SK-N-SH treated with all-trans-retinoic acid at 6 μM for 48 hours (cell line): ENCODE measurements around the gene IQCK.

Experiments used
- ATAC-seq: fragments of 200-7000 bp; cut with Tn5 transposase; 3 replicates; pipeline ENCODE4 v1.9.1; 2020; ENCODE audit warnings: mild to moderate bottlenecking, moderate library complexity
- ARNTL ChIP-seq: fragments of 450-650 bp; formaldehyde crosslinking; IDR thresholded peaks from 2 replicates; pipeline ENCODE4 v1.5.0; 2020; ENCODE audit warnings: low read depth, mild to moderate bottlenecking, moderate library complexity, borderline replicate concordance
- BACH2 ChIP-seq: fragments of 250-450 bp; sonication (Bioruptor Pico); IDR thresholded peaks from 2 replicates; pipeline ENCODE4 v1.9.0; 2021; ENCODE audit warnings: mild to moderate bottlenecking, borderline replicate concordance
- GLIS3 ChIP-seq: fragments of 250-450 bp; sonication (Bioruptor Pico); IDR thresholded peaks from 2 replicates; pipeline ENCODE4 v1.5.0; 2020; ENCODE audit warnings: mild to moderate bottlenecking, moderate library complexity
- ISL1 ChIP-seq: fragments of 250-450 bp; sonication (Bioruptor Pico); IDR thresholded peaks from 2 replicates; pipeline ENCODE4 v2.1.2; 2022; ENCODE audit warnings: mild to moderate bottlenecking, moderate library complexity
- OSR1 ChIP-seq: fragments of 250-450 bp; sonication (Bioruptor Pico); IDR thresholded peaks from 2 replicates; pipeline ENCODE4 v1.8.0; 2022; ENCODE audit warnings: moderate library complexity, mild to moderate bottlenecking, inconsistent platforms
- PPARA ChIP-seq: fragments of 250-450 bp; sonication (Bioruptor Pico); IDR thresholded peaks from 2 replicates; pipeline ENCODE4 v1.5.0; 2020; ENCODE audit warnings: mild to moderate bottlenecking, borderline replicate concordance
- RARB ChIP-seq: fragments of 250-450 bp; sonication (Bioruptor Pico); IDR thresholded peaks from 2 replicates; pipeline ENCODE4 v1.8.0; 2021; ENCODE audit warnings: mild to moderate bottlenecking, moderate library complexity
- TCF4 ChIP-seq: fragments of 250-450 bp; sonication (Bioruptor Pico); IDR thresholded peaks from 2 replicates; pipeline ENCODE4 v1.8.0; 2021; ENCODE audit warnings: mild to moderate bottlenecking, moderate library complexity, borderline replicate concordance
- TOX ChIP-seq: fragments of 250-450 bp; sonication (Bioruptor Pico); IDR thresholded peaks from 2 replicates; pipeline ENCODE4 v1.8.0; 2021; ENCODE audit warnings: mild to moderate bottlenecking, moderate library complexity, borderline replicate concordance
- TSHZ2 ChIP-seq: fragments of 250-450 bp; sonication (Bioruptor Pico); IDR thresholded peaks from 2 replicates; pipeline ENCODE4 v1.5.0; 2020; ENCODE audit warnings: mild to moderate bottlenecking, moderate library complexity
- ZC3H10 ChIP-seq: fragments of 250-450 bp; sonication (Bioruptor Pico); IDR thresholded peaks from 2 replicates; pipeline ENCODE4 v1.5.1; 2021; ENCODE audit warnings: mild to moderate bottlenecking, moderate library complexity
- ZFP3 ChIP-seq: fragments of 250-450 bp; sonication (Bioruptor Pico); IDR thresholded peaks from 2 replicates; pipeline ENCODE4 v1.5.0; 2020; ENCODE audit warnings: mild to moderate bottlenecking, moderate library complexity
- ZFP30 ChIP-seq: fragments of 450-650 bp; formaldehyde crosslinking; IDR thresholded peaks from 2 replicates; pipeline ENCODE4 v1.5.0; 2022; ENCODE audit warnings: mild to moderate bottlenecking, moderate library complexity
- ZNF565 ChIP-seq: fragments of 450-650 bp; formaldehyde crosslinking; conservative IDR thresholded peaks from 2 replicates; pipeline ENCODE4 v1.5.0; 2020; ENCODE audit warnings: low read depth, mild to moderate bottlenecking, moderate library complexity
- ZNF8 ChIP-seq: fragments of 450-650 bp; formaldehyde crosslinking; IDR thresholded peaks from 2 replicates; pipeline ENCODE4 v1.5.0; 2020; ENCODE audit warnings: mild to moderate bottlenecking, moderate library complexity
- TF ChIP-seq, protein P1 (sequence below): fragments of 250-450 bp; sonication (Bioruptor Pico); IDR thresholded peaks from 2 replicates; pipeline ENCODE4 v1.5.1; 2020; ENCODE audit warnings: low read depth, mild to moderate bottlenecking, moderate library complexity
- TF ChIP-seq, protein P2 (sequence below): fragments of 250-450 bp; sonication (Bioruptor Pico); IDR thresholded peaks from 2 replicates; pipeline ENCODE4 v1.5.1; 2021; ENCODE audit warnings: mild to moderate bottlenecking, moderate library complexity
- TF ChIP-seq, protein P3 (sequence below): fragments of 250-450 bp; sonication (Bioruptor Pico); IDR thresholded peaks from 2 replicates; pipeline ENCODE4 v1.8.0; 2021; ENCODE audit warnings: low read depth, mild to moderate bottlenecking, moderate library complexity, borderline replicate concordance
- TF ChIP-seq, protein P4 (sequence below): fragments of 250-450 bp; sonication (Bioruptor Pico); IDR thresholded peaks from 2 replicates; pipeline ENCODE4 v1.8.0; 2020; ENCODE audit warnings: mild to moderate bottlenecking, moderate library complexity, borderline replicate concordance

Gene IQCK

DNA sequence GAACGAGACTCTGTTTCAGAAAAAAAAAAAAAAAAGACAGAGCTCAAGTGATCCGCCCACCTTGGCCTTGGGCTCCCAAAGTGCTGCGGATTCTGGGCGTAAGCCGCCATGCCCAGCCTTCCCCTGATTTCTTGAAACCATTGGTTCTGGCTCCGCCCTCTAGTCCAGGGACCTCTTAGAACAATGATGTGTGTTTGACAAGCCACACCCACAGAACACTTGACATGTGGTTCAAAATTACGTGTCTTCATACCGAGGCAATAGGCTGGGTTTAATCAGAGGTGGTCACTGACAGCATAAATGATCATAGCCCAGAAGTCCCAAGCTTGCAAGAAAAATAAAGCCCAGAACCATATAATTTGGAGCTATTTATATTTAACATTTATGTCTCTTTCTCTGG lies 23.1 kb upstream of the IQCK start:
- ATAC-seq, result no peak
- TF ChIP-seq ZNF8 (no peak), PPARA (CRISPR knock-in tag) (no peak)
- TF ChIP-seq, protein P1, sequence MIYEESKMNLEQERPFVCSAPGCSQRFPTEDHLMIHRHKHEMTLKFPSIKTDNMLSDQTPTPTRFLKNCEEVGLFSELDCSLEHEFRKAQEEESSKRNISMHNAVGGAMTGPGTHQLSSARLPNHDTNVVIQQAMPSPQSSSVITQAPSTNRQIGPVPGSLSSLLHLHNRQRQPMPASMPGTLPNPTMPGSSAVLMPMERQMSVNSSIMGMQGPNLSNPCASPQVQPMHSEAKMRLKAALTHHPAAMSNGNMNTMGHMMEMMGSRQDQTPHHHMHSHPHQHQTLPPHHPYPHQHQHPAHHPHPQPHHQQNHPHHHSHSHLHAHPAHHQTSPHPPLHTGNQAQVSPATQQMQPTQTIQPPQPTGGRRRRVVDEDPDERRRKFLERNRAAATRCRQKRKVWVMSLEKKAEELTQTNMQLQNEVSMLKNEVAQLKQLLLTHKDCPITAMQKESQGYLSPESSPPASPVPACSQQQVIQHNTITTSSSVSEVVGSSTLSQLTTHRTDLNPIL (CRISPR knock-in tag), result no peak

DNA sequence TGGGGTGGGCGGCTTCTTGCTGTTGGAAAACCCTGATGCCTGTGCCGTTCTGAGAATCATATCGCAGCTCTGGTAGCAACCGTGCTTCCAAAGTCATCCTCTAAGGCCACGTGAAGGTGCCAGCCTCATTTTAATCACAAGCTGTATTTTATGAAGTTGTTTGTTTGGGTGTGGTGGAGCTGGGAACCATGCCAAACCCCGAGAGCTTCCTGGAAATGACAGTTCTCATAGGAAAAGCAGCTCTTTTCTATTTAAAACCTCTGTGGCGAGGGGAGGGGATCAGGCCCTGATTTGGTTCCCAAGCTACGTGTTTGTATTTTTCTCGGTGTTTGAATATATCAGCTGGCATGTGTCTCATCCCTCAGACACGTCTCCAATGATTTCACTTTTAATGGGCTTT lies 21.7 kb upstream of the IQCK start:
- TF ChIP-seq TCF4 (CRISPR knock-in tag), result no peak
- no peak for TF ChIP-seq ZFP30 (CRISPR knock-in tag)
- no peak for TF ChIP-seq OSR1
- TF ChIP-seq, protein P2, sequence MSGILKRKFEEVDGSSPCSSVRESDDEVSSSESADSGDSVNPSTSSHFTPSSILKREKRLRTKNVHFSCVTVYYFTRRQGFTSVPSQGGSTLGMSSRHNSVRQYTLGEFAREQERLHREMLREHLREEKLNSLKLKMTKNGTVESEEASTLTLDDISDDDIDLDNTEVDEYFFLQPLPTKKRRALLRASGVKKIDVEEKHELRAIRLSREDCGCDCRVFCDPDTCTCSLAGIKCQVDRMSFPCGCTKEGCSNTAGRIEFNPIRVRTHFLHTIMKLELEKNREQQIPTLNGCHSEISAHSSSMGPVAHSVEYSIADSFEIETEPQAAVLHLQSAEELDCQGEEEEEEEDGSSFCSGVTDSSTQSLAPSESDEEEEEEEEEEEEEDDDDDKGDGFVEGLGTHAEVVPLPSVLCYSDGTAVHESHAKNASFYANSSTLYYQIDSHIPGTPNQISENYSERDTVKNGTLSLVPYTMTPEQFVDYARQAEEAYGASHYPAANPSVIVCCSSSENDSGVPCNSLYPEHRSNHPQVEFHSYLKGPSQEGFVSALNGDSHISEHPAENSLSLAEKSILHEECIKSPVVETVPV (CRISPR knock-in tag), result no peak
- TF ChIP-seq, protein P3, sequence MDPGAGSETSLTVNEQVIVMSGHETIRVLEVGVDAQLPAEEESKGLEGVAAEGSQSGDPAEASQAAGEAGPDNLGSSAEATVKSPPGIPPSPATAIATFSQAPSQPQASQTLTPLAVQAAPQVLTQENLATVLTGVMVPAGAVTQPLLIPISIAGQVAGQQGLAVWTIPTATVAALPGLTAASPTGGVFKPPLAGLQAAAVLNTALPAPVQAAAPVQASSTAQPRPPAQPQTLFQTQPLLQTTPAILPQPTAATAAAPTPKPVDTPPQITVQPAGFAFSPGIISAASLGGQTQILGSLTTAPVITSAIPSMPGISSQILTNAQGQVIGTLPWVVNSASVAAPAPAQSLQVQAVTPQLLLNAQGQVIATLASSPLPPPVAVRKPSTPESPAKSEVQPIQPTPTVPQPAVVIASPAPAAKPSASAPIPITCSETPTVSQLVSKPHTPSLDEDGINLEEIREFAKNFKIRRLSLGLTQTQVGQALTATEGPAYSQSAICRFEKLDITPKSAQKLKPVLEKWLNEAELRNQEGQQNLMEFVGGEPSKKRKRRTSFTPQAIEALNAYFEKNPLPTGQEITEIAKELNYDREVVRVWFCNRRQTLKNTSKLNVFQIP, result no peak
- TF ChIP-seq PPARA (CRISPR knock-in tag), result no peak

GRCh38 chr16:19696961-19697360 lies 21.1 kb upstream of the IQCK start:
- no peak for TF ChIP-seq BACH2 (CRISPR knock-in tag)
- no peak for TF ChIP-seq TOX (CRISPR knock-in tag)
- TF ChIP-seq, protein P1 (CRISPR knock-in tag), result no peak
- no peak for TF ChIP-seq TCF4 (CRISPR knock-in tag)
- no peak for TF ChIP-seq ZFP30 (CRISPR knock-in tag)
- no peak for TF ChIP-seq ZNF565 (CRISPR knock-in tag)
- TF ChIP-seq GLIS3 (CRISPR knock-in tag), result no peak
- no peak for TF ChIP-seq ZC3H10 (CRISPR knock-in tag)
- no peak for TF ChIP-seq RARB (CRISPR knock-in tag)
- TF ChIP-seq, protein P4, sequence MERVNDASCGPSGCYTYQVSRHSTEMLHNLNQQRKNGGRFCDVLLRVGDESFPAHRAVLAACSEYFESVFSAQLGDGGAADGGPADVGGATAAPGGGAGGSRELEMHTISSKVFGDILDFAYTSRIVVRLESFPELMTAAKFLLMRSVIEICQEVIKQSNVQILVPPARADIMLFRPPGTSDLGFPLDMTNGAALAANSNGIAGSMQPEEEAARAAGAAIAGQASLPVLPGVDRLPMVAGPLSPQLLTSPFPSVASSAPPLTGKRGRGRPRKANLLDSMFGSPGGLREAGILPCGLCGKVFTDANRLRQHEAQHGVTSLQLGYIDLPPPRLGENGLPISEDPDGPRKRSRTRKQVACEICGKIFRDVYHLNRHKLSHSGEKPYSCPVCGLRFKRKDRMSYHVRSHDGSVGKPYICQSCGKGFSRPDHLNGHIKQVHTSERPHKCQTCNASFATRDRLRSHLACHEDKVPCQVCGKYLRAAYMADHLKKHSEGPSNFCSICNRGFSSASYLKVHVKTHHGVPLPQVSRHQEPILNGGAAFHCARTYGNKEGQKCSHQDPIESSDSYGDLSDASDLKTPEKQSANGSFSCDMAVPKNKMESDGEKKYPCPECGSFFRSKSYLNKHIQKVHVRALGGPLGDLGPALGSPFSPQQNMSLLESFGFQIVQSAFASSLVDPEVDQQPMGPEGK (CRISPR knock-in tag), result no peak
- TF ChIP-seq ISL1 (CRISPR knock-in tag), result no peak
- TF ChIP-seq ZFP3, result no peak
- TF ChIP-seq TSHZ2 (CRISPR knock-in tag), result no peak
- TF ChIP-seq OSR1, result no peak
- TF ChIP-seq ARNTL (CRISPR knock-in tag), result no peak
- TF ChIP-seq, all 23 proteins: peak for 0
- ATAC-seq, result no peak

More for the DNA sequence above, 21.7 kb upstream of the IQCK start:
- peak; percentile 13 for ATAC-seq
